ENCODE data around the gene HIVEP3.

HIVEP3 gene

DNA sequence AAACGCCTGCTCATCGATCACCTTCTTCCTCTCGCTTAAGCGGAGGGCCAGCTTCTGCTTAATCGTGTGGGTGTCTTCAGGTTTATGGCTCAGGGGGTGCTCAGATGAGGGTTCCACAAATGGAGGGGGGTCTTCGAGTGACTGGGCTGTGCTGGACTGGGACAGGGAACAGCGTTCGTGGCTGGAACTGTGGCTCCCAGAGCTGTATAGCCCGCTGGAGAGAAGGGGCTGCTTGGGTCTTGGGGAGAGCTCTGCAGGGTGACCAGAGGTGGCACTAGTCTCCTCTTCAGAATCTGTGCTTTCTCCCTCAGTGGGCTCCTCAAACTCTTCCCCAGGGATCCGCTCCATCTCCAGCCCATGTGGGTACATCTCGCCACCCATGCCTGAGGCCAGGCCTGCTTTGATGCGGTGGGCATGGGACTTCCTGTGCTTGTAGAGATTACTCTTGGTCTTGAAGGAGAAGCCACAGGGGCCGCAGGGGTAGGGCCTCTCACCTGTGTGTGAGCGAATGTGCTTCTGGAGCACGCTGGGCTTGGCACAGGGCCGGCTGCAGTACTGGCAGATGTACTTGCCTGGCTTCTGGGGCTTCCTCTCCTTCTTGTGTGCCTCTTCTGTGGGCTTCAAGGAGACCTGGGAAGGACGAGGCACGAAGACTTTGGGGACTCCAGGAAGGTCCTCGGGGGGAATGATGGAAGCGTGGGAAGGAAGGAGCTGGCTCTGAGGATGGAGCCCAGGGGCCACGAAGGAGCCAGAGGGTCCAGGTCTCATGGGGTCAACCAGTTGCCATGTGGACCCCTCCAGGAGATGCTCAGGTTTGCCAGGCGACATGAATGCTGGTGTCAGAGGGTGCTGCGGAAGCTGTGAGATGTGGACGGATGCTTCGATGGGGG lies 334.8 kb downstream of the HIVEP3 start:
- no peak for DNase-seq (ENCODE audit: low read depth in 2 of 2)

DNA sequence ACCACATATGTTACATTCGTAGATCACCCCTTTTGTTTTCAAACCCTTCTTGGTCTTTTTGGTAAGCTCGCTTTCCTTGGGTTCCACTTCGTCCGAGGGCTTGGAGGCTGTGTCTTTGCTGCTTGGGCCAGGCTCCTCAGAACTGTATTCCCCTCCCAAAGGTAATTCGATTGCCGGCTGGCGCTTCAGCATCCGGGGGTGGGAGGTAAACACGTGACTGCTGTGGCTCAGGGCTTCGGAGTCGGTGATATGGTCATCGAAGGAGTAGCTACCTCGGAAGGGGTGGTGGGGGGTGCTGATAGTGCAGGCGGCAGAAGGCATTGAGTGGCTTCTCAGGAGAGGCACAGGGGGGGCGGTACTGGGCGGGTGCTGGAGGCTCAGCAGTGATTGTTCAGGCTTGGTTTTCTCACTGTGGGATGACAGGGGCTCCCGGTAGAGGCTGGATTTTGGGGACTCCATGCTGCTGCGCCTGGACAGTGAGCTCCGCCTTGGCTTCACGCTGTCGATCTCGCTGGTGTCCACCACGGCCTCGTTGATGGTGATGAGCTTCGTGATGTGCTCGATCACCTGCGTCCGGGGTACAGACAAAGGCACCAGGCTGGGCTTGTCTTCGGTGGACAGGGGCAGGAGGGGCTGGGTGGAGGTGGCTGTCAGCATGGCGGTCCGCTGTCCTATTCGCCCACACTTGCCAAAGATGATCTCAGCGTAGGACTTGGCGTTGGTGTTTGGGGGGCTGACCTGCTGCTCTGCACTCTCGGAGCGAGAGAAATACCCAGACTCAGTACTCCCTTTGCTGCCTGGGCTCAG lies 335.7 kb downstream of the HIVEP3 start:
- DNase-seq (ENCODE audit: low read depth in 2 of 2): no peak

DNA sequence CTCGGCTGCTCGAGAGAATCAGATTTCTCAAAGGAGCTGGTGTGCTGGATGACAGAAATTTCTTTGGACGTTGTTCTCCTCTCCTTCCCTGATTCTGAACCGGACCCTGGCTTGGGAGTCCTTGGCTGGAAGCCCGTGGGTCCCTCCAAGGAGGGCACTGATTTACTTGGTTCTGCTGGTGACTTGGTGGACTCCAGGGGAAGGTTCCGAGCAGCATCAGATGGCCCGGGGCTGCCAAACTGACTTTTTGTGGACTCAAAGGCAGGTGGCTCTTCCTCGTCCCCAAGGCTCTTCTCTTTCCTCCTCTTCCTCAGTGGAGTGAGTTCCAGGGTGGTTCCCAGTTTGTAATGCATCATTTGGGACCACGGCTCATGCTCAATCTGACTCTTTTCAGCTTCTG lies 336.4 kb downstream of the HIVEP3 start:
- no peak for DNase-seq (ENCODE audit: low read depth in 2 of 2)

DNA sequence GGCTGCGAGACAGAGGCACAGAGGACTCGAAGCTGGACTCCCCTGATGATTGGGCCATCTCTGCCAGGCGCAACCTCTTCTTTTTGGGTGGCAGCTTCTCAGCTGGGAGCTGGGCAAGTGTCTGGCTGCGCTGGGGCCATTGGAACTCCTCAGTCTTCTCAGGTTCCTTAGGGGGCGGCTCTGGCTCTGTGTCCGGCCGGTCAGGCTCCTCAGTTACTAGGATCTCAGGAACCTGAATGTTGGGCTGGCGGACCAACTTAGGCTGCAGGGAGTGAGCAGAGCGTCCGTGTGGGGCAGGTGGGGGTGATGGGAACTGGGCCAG lies 336.8 kb downstream of the HIVEP3 start:
- no peak for DNase-seq (ENCODE audit: low read depth in 2 of 2)

DNA sequence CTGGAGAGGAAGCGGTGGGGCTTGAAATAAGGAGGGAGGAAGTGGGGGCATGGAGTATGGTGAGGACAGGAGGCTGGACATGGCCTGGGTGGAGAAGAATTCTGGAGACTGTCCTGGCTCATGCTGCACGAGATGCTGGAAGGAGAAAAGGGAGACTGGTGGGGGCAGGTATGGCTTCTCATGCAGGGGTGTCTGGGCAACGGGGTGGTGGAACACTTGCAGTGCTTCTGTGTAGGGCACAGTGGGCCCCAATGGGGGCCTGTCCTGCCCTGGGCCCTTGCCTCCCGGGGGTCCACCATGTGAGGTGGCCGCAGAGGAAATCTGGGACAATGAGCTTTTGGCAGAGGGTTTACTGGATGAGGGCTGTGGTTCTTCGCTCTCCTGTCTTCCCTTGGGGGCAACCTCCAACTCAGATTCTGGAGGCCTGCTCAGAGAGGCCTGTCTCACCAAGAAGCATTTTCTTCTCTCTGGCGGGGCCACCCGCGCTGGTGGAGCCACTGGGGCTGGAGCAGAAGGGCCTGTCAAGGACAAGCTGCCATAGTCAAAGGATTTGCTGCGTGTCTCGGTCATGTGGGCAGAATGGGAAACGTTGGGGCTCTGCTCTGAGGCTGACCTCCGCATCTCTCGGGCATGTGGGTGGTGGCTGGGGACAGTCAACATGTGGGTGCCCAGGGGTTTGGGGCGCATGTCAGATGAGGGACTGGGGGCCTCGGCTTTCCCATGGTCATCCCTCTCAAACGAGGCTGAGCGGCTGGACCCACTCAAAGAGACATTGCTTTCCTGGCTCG lies 337.3 kb downstream of the HIVEP3 start:
- no peak for DNase-seq (ENCODE audit: low read depth in 2 of 2)

DNA sequence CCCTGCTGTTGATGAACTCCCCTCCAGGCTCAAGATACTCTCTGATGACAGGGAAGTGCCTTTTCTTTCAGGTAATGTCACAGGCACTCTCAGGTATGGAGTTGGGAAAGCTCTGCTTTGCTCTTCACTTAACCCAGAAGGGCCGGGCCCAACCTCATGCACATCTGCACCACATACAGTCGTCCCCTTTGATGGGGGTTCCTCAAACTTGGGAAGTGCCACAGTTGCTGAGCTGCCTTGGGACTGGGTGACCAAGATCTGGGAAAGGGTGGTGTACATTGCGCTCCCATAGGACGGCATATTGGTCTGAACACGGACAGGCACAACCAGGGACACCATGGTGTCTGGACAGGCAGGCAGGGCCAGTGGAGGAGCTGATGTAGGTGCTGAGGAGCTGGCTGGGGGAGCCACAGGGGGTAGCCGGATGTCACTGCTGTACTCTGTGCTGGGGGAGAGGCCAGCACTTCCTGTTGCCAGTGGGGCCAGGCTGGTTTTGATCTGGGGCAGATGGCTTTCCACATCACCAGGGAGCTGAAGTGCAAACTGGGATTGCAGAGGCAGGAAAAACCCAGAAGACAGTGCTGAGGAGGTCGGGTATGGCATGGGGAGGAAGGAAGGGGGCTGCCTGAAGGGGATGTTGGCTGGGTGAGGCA lies 338.1 kb downstream of the HIVEP3 start:
- no peak for DNase-seq (ENCODE audit: low read depth in 2 of 2)

DNA sequence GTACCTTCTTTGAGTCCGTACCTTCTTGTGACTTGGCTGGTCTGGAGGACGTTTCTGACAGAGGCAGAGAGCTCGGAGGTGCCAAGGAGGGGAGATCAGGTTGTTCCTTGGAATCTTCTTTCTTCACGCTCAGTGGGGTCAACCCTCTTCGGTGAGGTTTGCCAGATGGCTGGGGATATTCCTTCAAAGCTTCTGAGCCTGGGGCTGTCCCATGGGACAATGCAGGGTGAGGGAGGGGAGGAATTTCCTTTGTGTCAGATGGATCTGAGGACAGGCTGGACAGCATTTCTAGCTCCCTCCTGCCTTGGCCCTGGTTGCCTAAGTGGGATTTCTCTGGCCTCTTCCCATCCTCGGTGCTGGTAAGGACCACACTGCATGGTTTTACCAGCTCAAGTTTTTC lies 338.7 kb downstream of the HIVEP3 start:
- DNase-seq (ENCODE audit: low read depth in 2 of 2): no peak

DNA sequence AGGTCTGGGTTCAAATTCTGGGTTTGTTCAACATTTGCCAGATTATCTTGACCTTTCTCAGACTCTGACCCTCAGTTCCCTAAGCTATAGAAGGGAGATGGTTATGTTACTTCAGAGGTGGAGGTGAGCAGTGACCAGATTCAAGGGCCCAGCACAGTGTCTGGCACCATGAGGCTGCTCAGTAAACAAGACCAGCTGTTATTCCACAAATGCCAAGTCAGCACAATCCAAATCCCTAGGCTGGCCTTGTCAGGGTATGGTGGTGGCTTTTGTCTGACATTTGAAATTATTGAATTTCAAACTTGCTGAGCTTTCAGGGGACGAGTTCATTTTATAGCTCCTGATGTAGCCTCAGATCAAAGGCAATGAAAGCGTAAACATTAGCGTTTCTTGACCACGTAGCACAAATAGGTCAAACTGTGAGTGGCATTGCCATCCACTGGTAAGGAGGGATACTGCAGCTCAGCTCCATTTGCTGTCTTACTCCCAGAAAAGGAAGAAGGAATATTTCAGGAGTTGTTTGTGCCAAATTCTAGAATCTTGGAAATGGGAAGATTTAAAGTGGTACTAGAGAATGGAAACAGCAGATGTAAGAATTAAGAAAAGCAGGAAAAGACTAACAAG lies 339.9 kb downstream of the HIVEP3 start:
- no peak for DNase-seq (ENCODE audit: low read depth in 2 of 2)

DNA sequence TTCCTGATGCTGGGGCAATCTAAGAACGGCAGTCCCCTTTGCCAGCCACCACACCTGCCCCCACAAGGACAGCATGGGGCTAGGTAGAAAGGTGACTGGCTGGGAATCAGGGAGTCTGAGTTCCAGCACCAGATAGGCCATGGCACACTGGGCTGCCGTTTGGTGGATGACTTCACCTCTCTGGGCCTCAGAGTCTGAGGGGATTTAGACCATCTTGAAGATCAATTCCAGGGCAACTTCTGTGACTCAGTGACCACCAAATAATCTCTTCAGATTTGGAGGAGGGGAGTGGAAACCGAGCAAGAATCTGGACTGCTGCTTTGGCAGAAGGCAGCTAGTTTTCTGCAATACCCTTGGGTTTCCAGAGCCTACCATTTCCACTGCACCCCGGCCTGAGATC lies 342.1 kb downstream of the HIVEP3 start:
- no peak for DNase-seq (ENCODE audit: low read depth in 2 of 2)

DNA sequence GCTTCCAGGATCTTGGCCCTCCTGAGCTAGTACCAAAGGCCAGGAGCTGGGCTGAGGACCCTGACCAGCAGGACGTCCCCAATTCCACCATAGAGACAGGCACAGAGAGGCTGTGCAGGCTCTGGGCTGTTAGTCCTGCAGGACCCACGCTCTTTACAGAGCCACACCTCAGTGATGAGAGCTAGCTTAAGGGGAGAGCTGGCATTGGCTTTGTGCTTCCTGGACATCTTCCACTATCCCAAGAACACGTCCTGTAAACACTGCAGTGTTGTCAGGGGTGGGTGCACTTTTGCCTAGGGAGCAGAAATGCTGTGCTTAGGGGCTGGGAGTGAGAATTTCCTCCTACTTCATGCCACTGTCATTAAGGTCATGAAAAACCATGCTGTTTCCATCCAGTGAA lies 342.5 kb downstream of the HIVEP3 start:
- DNase-seq (ENCODE audit: low read depth in 2 of 2): no peak

DNA sequence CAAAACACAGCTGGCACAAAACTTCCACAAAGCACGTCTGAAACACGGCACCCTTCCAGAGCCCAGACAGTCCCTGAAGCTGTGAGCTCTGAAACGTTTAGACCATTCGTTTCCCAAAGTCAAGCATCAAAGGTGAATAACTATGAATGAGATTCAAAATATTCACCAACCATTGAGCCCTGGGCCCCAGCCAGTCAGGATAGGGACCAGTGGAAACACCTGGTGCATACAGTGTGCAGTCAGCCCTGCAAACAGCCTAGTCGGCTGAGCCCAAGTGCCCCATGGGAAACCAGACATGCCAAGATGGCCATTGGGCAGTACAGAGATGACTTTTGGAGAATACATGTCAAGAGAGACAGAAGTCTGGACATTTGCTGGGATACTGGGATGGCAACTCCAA lies 343.9 kb downstream of the HIVEP3 start:
- DNase-seq (ENCODE audit: low read depth in 2 of 2): no peak

DNA sequence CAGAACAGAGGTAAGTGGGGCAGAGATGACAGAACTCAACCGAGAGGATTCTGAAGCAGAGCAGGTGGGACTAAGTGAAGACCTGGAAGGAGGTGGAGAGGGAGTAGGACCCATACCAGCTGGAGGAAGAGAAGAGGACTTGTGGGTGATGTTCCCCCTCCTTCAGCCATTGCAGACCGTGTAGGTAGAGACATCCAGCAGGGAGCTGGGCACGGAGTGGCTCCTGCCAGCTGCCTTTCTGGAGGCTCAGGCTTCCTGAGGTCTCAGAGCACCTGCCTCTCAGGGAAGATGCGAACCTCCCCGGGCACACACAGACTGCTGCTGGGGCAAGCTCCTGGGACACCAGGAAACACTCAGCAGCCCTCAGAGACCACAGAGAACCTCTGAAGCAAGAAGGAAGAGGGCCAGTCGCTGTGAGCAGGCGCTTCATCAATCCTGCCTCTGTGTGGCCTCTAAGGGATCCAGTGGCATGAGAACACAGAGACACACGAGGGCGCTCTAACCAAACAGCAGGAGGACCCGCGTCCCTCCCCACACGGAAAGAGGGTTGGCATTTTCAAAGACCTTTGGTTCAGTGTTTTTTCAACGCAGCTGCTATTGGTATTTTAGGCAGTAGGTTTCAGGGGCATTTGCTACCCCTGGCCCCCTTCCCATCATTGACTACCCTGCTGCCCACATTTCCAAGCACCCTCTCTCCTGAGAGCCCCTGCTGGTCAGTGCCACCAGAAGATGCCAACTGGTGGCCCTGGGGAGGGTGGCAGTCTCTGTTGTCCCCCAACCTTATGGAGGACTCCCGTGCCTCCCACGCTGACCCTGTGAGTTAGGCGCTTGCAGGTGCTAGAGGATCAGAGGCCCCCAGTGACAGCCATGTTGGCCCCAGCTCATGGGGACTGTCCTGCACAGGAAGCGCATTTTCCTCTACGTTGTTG lies 344.7 kb downstream of the HIVEP3 start:
- DNase-seq (ENCODE audit: low read depth in 2 of 2): peak; percentile 56 to 69

DNA sequence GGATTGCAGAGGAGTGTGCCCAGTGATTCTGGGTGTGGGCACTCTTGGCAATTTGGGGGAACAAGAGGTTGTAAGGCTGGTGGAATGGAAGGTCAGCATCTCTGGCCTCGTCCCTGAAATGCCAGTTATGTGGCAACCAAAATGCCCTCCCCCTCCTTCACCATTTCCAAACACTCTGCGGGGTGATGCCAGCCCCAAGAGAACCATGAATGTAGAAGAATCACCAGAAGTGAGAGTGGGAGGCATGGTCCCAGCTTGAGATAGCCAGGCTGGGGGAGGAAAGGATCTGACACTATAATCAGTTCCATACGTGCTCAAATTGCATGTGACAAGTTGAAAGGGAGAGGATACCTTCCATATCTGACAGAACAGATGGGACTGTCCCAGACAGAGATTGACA lies 345.5 kb downstream of the HIVEP3 start:
- DNase-seq (ENCODE audit: low read depth in 2 of 2): no peak

DNA sequence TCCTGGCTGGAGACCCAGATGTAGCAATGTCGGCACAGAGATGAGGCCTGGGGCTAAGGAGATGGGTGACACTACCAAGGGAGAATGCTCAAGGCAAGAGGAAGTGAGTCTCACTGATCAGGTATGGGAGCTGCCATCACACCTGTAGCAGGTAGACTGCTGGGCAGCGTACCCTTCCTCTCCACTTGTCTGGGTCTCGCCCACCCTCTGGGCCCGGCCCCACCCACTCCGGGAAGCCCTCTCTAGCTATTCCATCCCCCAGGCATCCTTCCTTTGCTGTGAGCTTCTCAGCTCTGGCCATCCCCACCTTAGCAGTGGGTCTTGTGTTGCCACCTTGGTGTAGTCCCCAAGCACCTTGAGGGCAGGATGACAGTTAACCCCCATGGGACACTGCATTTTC lies 346.5 kb downstream of the HIVEP3 start:
- no peak for DNase-seq (ENCODE audit: low read depth in 2 of 2)

DNA sequence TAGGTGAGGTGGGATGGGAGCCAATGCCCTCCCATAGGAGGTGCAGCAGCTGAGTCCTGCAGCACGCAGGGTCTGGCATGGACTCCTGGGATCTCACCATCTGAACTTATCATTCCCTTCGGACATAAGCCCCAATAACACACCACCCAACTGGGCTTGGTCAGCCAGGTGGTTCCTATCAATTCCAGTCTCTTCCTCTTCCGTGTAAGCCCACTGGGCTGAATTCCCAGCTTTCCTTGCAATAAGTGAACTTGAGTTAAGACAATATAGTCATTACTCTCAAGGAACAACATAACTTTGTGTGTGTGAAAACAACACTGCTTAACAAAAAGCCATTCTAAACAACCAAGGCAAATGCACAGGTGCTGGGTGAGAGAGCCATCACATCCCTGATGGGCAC lies 347.7 kb downstream of the HIVEP3 start:
- no peak for DNase-seq (ENCODE audit: low read depth in 2 of 2)

DNA sequence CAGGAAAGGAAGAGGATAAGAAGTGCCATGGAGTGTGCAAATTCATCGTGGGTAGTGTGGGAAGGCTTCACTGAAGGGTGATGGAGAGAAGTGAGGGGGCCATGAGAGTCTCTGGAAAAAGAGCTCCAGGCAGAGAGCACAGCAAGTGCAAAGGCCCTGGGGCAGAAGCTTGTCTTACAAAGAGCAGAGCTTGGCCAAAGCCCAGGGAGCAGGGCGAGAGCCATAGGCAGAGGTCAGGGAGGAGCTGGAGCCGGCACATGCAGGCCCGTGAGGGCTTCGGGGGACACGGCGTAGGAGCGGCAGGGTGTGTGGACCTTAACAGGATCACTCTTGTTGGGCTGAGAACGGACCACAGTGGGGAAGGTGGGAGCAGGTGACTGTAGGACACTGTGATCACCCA lies 350.5 kb downstream of the HIVEP3 start:
- no peak for DNase-seq (ENCODE audit: low read depth in 2 of 2)

DNA sequence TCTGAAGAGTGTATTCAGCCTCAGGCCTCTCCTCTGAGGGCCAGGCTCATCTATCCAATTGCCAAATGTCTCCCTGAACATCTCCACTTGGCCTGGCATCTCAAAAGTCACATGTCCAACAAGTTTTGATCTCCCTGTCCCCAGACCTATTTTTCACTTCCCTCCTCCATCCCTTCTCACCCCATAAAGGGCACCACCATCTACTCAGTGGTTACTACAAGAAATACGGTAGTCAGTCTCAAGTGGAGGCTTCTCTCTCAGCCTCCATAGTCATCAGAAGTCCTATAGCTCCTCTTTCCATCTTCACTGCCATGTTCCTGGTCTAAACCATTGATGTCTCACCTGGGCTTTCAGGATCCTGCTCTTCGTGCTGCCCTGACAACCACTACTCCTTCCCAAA lies 351.8 kb downstream of the HIVEP3 start:
- DNase-seq (ENCODE audit: low read depth in 2 of 2): no peak

DNA sequence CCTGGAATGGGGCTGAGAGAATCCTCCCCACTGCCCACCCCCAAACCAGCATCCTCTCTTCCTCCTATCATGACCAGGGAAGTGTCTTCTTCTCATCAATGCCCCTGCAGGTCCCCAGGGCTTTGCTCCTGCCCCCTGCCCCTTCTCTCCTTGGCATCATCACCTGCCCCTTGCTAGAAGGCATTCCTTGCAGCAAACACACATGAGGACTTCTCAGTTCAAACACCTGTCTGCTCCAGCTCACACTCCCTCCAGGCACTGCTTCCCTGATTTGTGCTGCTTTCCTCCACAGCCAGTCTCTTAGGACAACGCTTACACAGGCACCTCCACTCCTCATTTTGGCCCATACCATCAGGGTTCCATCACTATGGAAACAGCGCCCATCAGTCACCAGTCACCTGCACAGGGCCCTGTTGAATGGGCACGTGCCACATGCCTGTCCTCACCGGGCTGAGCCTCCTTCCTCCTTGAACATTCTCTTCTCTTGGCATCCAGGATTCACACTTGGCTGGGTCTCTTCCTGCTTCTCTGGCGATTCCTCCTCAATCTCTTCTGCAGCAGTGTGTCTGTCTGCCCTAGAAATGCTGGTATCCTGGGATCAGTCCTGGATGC lies 352.3 kb downstream of the HIVEP3 start:
- no peak for DNase-seq (ENCODE audit: low read depth in 2 of 2)

DNA sequence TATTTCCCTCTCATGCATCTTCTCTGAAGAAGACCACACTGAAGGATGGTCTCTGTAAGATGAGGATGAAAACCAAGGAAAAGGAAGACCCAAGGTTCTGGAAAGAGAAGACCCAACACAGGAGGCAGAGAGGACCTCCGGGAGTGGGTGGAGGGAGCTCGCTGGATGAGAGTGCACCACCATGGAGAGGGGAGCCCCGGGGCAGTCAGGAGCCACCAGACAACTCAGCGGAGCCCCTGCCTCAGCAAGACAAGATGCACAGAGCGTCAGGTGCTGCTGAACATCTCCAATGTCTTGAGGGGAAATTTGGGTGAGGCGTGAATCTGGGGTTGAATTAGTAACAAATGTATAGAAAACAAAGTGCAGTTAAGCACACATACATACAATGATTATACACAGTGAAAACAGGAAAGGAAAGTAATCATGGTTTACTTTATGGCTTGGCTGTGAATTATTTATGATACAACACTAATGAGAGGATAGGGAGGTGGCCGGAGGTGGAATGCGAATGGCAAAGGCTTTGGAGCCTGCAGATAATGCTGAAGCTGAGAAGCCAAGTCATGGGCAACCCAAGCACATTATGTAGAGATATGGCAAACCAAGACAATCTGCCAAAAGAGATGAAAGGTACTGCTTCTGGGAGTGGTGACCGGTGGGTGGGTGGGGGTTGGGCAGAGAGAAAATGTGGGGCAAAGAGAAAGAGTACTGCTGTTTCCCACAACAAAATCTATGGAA lies 353.8 kb downstream of the HIVEP3 start:
- DNase-seq (ENCODE audit: low read depth in 2 of 2): no peak
